SW480 (cell line): ENCODE data around the gene CD70.
A peak's percentile ranks its signal among the peaks of the same experiment; 100 is the strongest.
"Not testable (repeated sequence)": the region's sequence is repeated elsewhere in the genome, so short reads cannot be mapped to it uniquely, and the experiment has no call there.

Experiments
- DNase-seq: peaks from one replicate; pipeline ENCODE4 v3.0.0-alpha.2; 2016; ENCODE audit warnings: low spot score

Gene CD70

GRCh38 chr19:6570764-6571163, 20.2 kb downstream of the CD70 start:
- no peak for DNase-seq

DNA sequence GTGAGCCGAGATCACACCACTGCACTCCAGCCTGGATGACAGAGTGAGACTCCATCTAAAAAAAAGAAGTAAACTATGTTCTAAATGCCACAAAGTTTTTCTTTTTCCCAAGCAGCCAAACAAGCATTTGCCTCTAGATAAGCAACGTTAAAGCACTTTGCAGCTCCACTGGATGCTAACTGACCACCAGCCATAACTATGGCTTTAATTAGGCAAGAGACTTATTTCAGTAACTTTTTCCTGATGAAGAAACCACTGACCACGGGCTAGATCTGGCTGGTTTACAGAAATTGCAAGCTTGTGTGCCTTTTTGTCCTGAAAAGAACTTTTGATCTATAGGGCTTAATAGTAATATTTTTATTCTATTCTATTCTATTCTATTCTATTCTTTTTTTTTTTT, 22.1 kb downstream of the CD70 start:
- no peak for DNase-seq

GRCh38 chr19:6568010-6568526, 22.9 kb downstream of the CD70 start:
- no peak for DNase-seq

GRCh38 chr19:6566727-6567126, 24.2 kb downstream of the CD70 start:
- DNase-seq, result not testable (repeated sequence)

- no peak for DNase-seq
Observed at GRCh38 chr19:6564393-6564792, 26.6 kb downstream of the CD70 start.

GRCh38 chr19:6562437-6562836, 28.5 kb downstream of the CD70 start:
- DNase-seq, result not testable (repeated sequence)

- no peak for DNase-seq
Observed at GRCh38 chr19:6556480-6557195, 34.3 kb downstream of the CD70 start.

DNA sequence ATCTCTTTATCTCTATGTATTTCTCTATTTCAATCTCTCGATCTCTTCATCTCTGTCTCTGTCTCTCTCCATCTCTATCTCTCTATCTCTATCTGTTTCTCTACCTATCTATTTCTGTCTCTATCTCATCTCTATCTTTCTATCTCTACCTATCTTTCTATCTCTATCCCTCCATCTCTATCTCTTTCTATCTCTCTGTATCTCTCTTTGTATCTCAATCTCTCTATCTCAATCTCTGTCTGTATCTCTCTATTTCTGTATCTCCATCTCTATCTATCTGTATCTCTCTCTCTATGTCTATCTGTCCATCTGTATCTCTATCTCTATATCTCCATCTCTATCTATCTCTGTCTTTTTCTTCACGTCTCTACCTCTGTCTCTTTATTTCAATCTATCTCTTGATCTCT, 34.9 kb downstream of the CD70 start:
- DNase-seq, result no peak

- DNase-seq, result peak; percentile 37
Observed at GRCh38 chr19:6551607-6552450, 39.1 kb downstream of the CD70 start.

DNA sequence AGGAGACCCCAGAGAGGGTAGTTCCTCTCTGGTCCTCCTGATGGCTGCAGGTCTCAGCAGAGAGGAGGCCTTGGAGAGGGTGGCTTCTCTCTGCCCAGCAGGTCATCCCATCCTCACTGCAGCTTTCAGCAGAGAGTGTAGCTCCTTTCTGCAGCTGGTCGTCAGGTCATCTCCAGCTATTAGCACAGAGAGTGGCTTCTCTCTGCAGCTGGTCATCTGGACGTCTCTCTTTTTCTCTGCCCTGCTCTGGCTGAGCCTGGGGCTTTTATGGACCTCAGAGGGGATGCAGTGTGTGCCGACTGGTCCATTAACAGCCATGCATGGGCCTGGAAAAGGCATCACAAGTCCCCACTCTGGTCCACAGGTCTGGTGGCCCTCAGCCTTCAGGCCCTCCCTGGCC, 39.9 kb downstream of the CD70 start:
- no peak for DNase-seq

DNA sequence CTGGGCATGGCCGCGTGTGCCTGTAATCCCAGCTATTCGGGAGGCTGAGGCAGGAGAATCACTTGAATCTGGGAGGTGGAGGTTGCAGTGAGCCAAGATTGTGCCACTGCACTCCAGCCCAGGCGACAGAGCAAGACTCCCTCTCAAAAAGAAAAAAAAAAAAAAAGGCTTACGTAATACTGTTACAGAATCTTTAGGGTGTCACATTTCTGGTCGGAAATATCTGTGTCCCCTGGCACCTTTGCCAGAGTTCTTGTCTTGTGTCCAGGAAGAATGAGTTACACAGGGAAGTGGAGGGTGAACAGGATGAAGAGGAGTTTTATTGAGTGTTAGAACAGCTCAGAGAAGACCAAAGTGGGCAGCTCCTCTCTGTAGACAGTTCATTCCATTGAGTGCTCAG, 40.3 kb downstream of the CD70 start:
- not testable (repeated sequence) for DNase-seq

DNA sequence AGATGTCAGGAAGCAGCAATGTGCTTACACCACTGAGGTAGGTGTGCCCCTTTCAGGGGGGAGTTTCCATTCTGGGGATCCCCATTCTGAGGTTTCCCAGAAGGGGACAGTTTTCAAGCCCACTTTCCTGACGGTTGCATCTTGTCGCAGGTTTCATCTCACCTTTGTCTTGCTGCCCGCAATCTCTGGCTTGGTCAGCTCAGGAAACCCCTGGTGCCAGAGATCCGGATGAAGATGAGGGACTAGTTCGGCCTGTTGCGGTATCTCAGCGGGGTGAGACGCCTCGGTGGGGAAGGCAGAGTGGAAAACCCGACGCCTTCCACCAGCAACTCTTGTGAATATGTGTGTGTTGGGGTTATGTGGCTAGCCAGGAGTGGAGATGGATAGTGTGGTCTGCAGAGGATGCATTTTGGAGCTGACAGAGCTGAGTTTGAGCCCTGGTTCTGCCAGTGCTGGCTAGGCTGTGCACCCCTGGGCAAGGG, 47.0 kb downstream of the CD70 start:
- DNase-seq, result no peak

DNA sequence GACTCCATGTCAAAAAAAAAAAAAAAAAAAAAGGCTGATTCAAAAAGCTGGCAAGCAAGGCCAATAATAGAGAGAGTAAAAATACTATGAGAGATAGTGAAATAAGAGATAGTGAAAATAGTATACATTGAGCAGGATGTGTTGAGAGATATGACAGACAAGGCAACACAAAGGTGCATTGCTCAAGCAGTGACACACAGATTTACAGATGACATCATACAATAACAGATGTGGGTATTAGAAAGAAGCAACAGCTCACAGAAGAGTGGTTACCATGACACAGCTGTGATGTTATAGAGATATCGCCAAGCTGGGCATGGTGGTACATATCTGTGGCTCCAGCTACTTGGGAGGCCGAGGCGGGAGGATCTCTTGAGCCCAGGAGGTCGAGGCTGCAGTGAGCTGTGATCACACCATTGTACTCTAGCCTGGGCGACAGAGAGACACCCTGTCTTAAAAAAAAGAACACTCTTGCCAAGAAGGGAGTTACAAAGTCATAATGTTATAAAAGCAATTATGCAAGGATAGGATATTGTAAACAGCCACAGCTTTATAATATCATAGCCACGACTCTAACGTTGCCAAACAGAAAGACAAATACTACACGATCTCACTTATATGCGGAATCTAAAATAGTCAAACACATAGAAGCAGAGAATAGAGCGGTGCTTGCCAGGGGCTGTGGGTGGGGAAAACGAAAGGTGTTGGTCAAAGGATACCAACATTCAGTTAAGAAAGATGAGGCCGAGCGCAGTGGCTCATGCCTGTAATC, 49.8 kb downstream of the CD70 start:
- DNase-seq, result peak; percentile 18

DNA sequence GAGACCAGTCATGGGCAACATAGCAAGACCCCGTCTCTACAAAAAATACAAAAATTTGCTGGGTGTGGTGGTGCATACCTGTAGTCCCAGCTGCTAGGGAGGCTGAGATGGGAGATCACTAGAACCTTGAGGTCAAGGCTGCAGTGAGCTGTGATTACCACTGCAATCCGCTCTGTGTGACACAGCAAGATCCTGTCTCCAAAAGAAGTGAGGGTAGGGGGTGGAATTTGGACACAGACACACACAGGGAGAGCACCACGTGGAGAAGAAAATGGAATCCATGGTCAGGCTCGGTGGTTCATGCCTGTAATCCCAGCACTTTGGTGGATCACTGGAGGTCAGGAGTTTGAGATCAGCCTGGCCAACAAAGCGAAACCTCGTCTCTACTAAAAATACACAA, 51.4 kb downstream of the CD70 start:
- DNase-seq, result no peak
